Karpas-422 (cell line): ENCODE data around the gene DAP. TPM values are rescaled to one million over a fixed set of nuclear protein-coding genes. Genes with fewer than 3 reads are reported as not detected.

ENCODE experiments used
- DNase-seq: peaks from one replicate; pipeline ENCODE4 v3.0.0-alpha.2; 2015
- H2AFZ ChIP-seq: fragments of 200-600 bp; sonication (generic); 2 replicates; pipeline ENCODE4 v1.6.1; 2014; ENCODE audit warnings: antibody characterized with exemption, low read length, mixed read lengths
- H3K27ac ChIP-seq: fragments of 200-600 bp; sonication (generic); 2 replicates; pipeline ENCODE4 v1.5.1; 2014; ENCODE audit warnings: mild to moderate bottlenecking, low read length, moderate library complexity
- H3K27me3 ChIP-seq: fragments of 200-600 bp; sonication (generic); 2 replicates; pipeline ENCODE4 v1.6.1; 2014; ENCODE audit warnings: low read length, mixed read lengths
- H3K36me3 ChIP-seq: fragments of 200-600 bp; sonication (generic); 2 replicates; pipeline ENCODE4 v1.6.1; 2014; ENCODE audit warnings: low read length, mixed read lengths; ENCODE audit not compliant: insufficient read depth
- H3K4me1 ChIP-seq: fragments of 200-600 bp; sonication (generic); 2 replicates; pipeline ENCODE4 v1.6.1; 2014; ENCODE audit warnings: mild to moderate bottlenecking, low read length, mixed read lengths
- H3K4me2 ChIP-seq: fragments of 200-600 bp; sonication (generic); 2 replicates; pipeline ENCODE4 v1.6.1; 2014; ENCODE audit warnings: low read length, low read depth, mild to moderate bottlenecking; ENCODE audit not compliant: poor library complexity, severe bottlenecking
- H3K4me3 ChIP-seq: fragments of 200-600 bp; sonication (generic); 2 replicates; pipeline ENCODE4 v1.5.1; 2014; ENCODE audit warnings: mild to moderate bottlenecking, antibody characterized with exemption, low read length, mixed read lengths
- H3K79me2 ChIP-seq: fragments of 200-600 bp; sonication (generic); 2 replicates; pipeline ENCODE4 v1.6.1; 2014; ENCODE audit warnings: mild to moderate bottlenecking, low read length, mixed read lengths
- H3K9ac ChIP-seq: fragments of 200-600 bp; sonication (generic); 2 replicates; pipeline ENCODE4 v1.6.0; 2014; ENCODE audit warnings: low read length
- H3K9me2 ChIP-seq: fragments of 200-600 bp; sonication (generic), shearing (Covaris generic); replicated peaks from 2 replicates; pipeline ENCODE4 v1.6.0; 2014; ENCODE audit warnings: mild to moderate bottlenecking, low read length, moderate library complexity; ENCODE audit not compliant: insufficient read depth
- H3K9me3 ChIP-seq: fragments of 300-700, 200-600 bp; sonication (generic); 2 replicates; pipeline ENCODE4 v1.6.1; 2014; ENCODE audit warnings: low read length, mixed read lengths
- H4K20me1 ChIP-seq: fragments of 200-600 bp; sonication (generic); 2 replicates; pipeline ENCODE4 v1.6.1; 2014; ENCODE audit warnings: mild to moderate bottlenecking, antibody characterized with exemption, low read length, low read depth; ENCODE audit not compliant: insufficient read depth
- total RNA-seq: library from RNA; depleted of rRNA; stranded (reverse); fragments of >200 nt; shearing (Covaris generic); gene quantifications from 2 replicates; pipeline ENCODE4 v1.2.3, GENCODE V29; 2014; ENCODE audit warnings: low replicate concordance

DAP gene
- total RNA-seq, 1 experiment from 2014 or later: 42.6 TPM

DNA sequence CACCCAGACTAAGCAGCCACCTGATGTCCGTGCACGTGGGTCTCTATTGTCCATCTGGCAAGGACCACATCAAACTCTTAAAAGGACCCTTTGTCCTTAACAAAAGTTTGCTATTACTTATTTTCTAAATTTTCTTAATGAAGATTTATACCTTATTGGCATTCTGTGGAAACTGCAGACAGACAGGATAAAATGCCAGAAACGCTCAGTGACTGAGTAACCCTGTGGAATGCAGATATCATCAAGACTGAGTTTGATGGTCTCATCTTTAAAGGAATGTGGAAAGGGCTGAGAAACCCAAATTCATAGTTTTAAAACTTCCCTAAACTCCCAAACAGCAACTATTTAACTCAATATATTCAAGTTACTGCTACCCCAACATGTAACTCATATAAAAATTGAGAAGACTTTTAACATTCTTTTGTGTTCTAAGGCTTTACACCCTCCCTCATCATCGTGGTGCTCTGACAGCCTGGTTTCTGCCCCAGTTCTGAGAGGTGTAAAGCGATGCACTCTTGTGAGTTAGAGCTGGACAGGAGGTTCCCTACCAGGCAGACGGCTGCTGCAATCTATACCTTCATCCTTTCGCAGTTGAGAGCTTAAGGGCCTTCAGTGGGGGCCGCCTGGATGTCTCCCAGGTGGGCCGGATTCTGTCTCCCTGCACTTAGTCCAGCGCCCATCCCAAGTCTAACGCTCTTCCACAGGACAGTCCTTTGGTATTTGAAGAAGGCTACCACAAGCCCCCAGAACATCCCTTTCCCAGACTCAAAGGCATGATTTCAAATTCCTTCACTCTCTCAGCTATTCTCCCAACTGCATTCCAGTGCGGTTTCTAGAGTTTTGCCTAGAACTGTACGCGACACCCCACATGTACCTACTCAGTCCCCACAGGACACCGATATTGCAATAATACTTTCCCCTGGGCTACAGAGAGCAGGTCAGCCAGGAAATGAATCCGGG, 68.9 kb downstream of the DAP start:
- no peak for DNase-seq
- Histone ChIP-seq H3K27me3 (no peaks in the 10 kb centered on the region), H3K27ac (peak overlapping the region; percentile 100), H3K36me3 (no peaks in the 10 kb centered on the region), H3K9ac (peak overlapping the region; percentile 50), H3K4me2 (peak overlapping the region; percentile 71), H2AFZ (no peak overlapping the region), H3K9me3 (no peaks in the 10 kb centered on the region), H3K4me1 (peaks cover 77% of the 10 kb centered on the region), H3K4me3 (peak overlapping the region; percentile 44), H3K9me2 (no peaks in the 10 kb centered on the region), H3K79me2 (peaks cover 88% of the 10 kb centered on the region), H4K20me1 (no peaks in the 10 kb centered on the region)

DNA sequence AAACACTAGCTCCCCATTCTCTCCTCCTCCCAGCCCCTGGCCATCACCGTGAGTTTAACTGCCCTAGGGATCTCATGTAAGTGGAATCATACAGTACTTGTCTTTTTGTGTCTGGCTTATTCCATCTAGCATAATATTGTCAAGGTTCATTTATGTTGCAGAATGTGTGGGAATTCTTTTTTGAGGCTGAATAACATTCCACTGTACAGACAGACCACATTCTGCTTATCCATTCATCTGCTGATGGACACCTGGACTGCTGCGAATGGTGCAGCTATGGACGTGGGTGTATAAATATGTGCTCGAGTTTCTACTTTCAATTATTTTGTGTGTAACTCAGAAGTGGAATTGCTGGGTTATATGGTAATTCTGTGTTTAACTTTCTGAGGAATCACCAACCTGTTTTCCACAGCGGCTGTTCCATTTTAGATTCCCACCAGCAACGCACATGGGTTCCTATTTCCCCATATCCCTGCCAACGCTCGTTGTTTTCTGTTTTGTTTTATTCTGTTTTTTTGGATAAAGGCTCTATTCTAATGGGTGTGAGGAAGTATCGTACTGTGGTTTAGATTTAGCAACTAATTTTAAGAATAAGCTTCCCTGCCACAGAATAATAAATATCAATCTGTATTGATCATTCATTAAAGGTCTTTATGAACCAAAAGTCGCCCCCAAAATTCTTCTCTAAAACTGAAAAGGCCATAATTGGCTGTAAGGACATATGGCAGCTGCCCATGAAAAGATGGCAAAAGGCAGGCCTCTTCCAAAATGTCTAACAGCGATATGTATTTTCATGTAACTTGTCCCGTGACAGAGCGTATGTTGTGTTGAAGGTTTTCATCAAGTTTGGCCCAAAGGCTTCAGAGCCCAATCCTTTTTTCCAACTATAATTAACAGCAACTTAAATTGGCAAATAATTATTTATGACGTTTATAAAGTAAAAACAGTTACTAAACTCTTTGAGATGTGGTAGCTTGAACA, 70.3 kb downstream of the DAP start:
- Histone ChIP-seq H2AFZ (no peak overlapping the region), H3K36me3 (no peaks in the 10 kb centered on the region), H3K9ac (no peak overlapping the region), H3K4me1 (peaks cover 64% of the 10 kb centered on the region), H3K9me2 (no peaks in the 10 kb centered on the region), H3K4me3 (peak overlapping the region; percentile 44), H3K4me2 (peak overlapping the region; percentile 71), H3K9me3 (no peaks in the 10 kb centered on the region), H4K20me1 (no peaks in the 10 kb centered on the region), H3K79me2 (peaks cover 87% of the 10 kb centered on the region), H3K27ac (peak overlapping the region; percentile 100), H3K27me3 (no peaks in the 10 kb centered on the region)
- no peak for DNase-seq

DNA sequence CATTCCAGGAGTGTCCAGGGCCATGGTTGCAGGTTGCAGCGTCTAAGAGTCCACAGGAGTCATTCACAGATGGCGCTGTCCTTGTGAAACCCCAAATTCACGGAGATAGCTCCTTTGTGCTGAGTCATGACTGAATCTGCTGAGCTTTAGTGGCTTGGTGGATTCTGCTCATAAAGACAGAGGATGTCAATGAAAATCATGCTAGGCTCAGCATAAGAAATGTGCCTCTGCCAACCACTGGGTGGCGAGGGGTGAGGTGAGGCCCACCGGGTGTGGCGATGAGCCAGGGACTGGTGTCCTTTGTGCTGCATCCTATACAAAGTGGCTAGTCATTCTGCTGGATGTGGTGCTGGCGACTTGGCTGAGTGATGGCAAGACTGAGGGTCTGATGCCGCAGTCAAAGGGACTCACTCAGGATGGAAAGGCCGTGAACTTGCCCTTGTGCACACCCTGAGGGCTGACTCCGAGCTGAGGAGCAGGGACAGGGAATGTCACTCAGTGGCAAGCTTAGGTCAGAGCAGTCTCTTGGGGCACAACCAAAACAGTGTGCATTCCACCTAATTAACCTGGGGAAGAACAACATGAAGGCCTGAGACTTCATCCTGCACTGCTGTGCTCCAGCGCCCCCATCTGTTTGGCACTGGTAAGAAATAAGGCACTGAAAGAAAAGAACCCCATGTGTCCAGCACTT, 71.5 kb downstream of the DAP start:
- H3K4me1 ChIP-seq: peaks cover 51% of the 10 kb centered on the region
- H3K4me3 ChIP-seq: no peak overlapping the region
- no peaks in the 10 kb centered on the region for H3K27me3 ChIP-seq
- H3K4me2 ChIP-seq: no peak overlapping the region
- 0 out of 2 replicates have a peak, but pooled peaks cover 4% of the 10 kb centered on the region for H3K36me3 ChIP-seq
- no peaks in the 10 kb centered on the region; the same call in 1 of the 2 replicates for H4K20me1 ChIP-seq
- H3K9me3 ChIP-seq: no peaks in the 10 kb centered on the region
- DNase-seq: peak; percentile 75
- H2AFZ ChIP-seq: no peak overlapping the region
- H3K27ac ChIP-seq: no peak overlapping the region
- no peak overlapping the region for H3K9ac ChIP-seq
- H3K79me2 ChIP-seq: peaks cover 83% of the 10 kb centered on the region
- H3K9me2 ChIP-seq: no peaks in the 10 kb centered on the region

DNA sequence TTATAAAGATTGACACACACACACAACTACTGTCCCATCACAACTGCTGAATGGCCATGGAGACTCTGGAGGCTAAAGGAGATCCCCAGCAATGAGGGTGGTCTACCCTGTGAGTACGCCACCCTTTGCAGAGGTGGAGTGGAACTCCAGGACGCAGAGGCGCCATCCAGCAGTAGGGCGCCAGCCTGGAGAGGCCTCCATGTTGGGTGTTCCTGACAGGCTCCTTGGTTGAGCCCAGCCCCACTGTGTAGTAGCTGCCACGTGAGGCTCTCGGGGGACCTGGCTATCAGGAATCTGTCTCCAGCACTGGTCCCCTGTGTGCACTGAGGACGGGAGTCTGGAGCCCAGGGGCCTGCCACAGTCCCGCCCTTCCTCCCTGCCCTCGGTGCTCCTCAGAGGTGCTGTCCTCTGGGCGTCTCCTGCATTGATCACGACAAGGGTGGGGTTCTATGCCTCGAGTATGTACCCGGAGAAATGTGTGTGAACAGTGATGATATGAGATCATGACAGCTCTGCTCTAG, 72.3 kb downstream of the DAP start:
- no peaks in the 10 kb centered on the region; the same call in 1 of the 2 replicates for H4K20me1 ChIP-seq
- H3K27me3 ChIP-seq: no peaks in the 10 kb centered on the region
- H3K79me2 ChIP-seq: peaks cover 75% of the 10 kb centered on the region
- H3K9ac ChIP-seq: no peak overlapping the region
- no peak overlapping the region for H3K27ac ChIP-seq
- H2AFZ ChIP-seq: no peak overlapping the region
- no peak overlapping the region for H3K4me2 ChIP-seq
- H3K9me2 ChIP-seq: no peaks in the 10 kb centered on the region
- no peaks in the 10 kb centered on the region for H3K9me3 ChIP-seq
- H3K4me1 ChIP-seq: peaks cover 43% of the 10 kb centered on the region
- H3K36me3 ChIP-seq: peaks cover 4% of the 10 kb centered on the region; the same call in 1 of the 2 replicates
- H3K4me3 ChIP-seq: no peak overlapping the region
- no peak for DNase-seq

DNA sequence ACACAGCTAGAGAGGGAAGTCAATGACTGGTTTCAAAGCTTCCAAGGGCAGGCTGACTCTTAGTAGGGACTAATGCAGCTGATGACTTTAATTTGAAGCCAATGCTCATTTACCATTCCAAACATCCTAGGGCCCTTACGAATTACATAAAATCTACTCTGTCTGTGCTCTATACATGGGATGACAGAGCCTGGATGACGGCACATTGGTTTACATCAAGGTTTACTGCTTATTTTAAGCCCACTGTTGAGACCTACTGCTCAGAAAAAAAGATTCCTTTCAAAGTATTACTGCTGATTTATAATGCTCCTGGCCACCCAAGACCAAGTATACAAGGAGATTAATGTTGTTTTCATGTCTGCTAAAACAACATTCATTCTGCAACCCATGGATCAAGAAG, 74.1 kb downstream of the DAP start:
- H3K36me3 ChIP-seq: peaks cover 8% of the 10 kb centered on the region; the same call in 1 of the 2 replicates
- no peaks in the 10 kb centered on the region for H3K27me3 ChIP-seq
- no peaks in the 10 kb centered on the region for H3K9me2 ChIP-seq
- H3K9ac ChIP-seq: no peak overlapping the region
- no peak overlapping the region for H2AFZ ChIP-seq
- no peak overlapping the region for H3K4me2 ChIP-seq
- no peaks in the 10 kb centered on the region; the same call in 1 of the 2 replicates for H4K20me1 ChIP-seq
- H3K4me1 ChIP-seq: peaks cover 25% of the 10 kb centered on the region
- no peak overlapping the region for H3K27ac ChIP-seq
- H3K79me2 ChIP-seq: peaks cover 57% of the 10 kb centered on the region
- no peak for DNase-seq
- H3K4me3 ChIP-seq: no peak overlapping the region
- H3K9me3 ChIP-seq: no peaks in the 10 kb centered on the region

DNA sequence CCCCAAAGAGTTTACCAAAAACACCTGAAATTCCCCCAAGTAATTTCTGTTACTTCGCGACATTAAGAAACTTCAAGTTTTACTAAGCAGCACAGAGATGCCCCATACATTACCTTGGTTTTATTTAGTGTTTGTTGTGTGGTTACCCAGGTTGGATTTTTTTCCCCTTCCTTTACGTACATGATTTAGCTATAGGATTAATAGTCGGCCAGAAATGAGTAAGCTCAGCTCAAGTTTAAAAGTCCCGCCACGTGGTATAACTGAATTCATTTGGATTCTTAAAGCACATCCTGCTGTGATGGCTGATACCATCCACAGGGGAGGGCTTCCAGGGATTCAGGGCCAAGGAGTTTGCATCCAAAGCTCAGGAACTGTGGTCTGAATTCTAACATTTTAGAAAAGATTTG, 75.9 kb downstream of the DAP start:
- no peak overlapping the region for H3K27ac ChIP-seq

DNA sequence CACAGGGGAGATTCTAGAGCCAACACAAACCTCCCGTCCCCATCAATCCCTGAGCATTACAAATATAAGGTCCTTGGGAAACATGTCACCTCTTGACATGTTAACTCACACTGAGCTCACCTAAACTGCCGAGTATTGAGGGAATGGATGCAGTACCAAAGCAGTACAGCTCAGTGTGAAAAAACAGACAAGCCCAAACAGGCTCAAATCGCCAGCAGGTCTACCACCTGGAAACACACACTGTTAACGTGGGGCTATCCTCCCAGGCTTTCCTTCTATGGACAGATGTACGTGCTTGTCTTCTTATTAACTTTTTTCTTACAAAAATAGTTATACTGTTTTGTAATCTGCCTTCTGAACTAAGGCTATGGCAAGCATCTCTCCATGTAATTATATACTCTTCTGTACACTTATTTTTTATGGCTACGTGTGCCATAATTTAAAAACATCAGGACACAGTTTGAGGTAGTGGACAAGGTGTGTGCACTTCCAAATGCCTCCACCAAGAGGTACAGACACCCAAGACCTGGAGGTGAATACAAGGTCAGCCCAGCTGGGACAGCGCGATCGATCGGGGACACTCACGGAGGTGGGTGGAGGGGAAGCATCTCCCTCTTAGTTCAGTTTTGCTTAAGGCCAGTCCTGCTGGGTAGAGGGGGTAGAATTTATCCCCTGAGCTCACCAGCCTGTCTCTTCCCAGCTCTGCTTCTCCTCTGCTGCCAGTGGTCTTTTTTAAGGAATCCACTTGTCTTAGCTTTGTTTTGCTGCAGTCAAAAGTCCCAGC, 76.5 kb downstream of the DAP start:
- peaks cover 17% of the 10 kb centered on the region; the same call in 1 of the 2 replicates for H3K36me3 ChIP-seq
- H3K4me1 ChIP-seq: peaks cover under 1% of the 10 kb centered on the region
- H4K20me1 ChIP-seq: no peaks in the 10 kb centered on the region; the same call in 1 of the 2 replicates
- H3K9me3 ChIP-seq: no peaks in the 10 kb centered on the region
- H3K9ac ChIP-seq: no peak overlapping the region
- no peak overlapping the region for H2AFZ ChIP-seq
- peaks cover 33% of the 10 kb centered on the region for H3K79me2 ChIP-seq
- no peak overlapping the region for H3K4me2 ChIP-seq
- no peak overlapping the region for H3K4me3 ChIP-seq
- H3K27ac ChIP-seq: no peak overlapping the region
- H3K9me2 ChIP-seq: no peaks in the 10 kb centered on the region
- no peaks in the 10 kb centered on the region for H3K27me3 ChIP-seq
- DNase-seq: no peak

More for the DNA sequence above, 75.9 kb downstream of the DAP start:
- no peak overlapping the region for H2AFZ ChIP-seq
- no peak overlapping the region for H3K4me2 ChIP-seq
- no peak overlapping the region for H3K9ac ChIP-seq
- DNase-seq: no peak
- no peaks in the 10 kb centered on the region; the same call in 1 of the 2 replicates for H4K20me1 ChIP-seq
- H3K27me3 ChIP-seq: no peaks in the 10 kb centered on the region
- peaks cover 11% of the 10 kb centered on the region; the same call in 1 of the 2 replicates for H3K36me3 ChIP-seq
- peaks cover 39% of the 10 kb centered on the region for H3K79me2 ChIP-seq
- H3K9me3 ChIP-seq: no peaks in the 10 kb centered on the region
- peaks cover 7% of the 10 kb centered on the region for H3K4me1 ChIP-seq
- no peaks in the 10 kb centered on the region for H3K9me2 ChIP-seq
- H3K4me3 ChIP-seq: no peak overlapping the region
